ENCODE measurements around the gene ICE1. TPM values are rescaled to one million over a fixed set of nuclear protein-coding genes. Genes with fewer than 3 reads are reported as not detected.

The ICE1 gene
- total and polyA plus RNA-seq, 10 donors, result 4.9 to 42.7 (median 31.3) TPM

DNA sequence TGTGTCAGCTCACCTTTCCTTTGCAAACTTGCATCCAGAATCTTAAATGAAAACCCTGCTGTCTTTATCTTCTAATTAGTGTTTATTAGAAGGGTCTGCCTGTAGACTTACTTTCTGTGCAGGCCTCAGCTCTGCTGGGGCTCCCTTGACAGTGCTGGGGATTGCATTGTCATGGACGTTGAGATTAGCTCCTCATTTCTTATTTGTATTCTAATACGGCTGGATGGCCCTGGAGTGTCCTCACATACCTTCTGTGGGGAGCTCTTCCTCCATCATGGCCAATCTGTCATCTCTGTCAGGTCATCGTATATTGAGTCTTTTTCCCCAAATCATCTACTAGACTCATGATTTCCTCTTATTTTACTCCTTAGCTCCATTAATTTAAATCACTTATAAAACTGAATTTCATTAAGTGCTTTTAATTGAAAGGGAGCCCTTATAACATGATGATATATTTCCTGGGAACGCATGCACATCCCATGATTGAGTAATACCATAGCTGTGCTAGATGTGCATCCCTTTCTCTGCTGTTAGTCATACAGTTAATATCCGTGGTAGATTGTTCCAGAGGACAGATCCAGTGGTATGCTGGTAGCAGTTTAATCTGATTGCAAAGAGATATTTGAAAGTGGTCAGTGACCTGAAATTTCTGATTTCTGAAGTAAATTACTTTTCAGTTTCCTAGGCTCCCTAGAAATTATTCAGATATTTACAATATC, 61.6 kb downstream of the ICE1 start:
- Histone ChIP-seq H3K9me3 (no peaks in the 10 kb centered on the region), H3K4me1 (peaks cover 0 to 11% (median 6%) of the 10 kb centered on the region in 6 donors), H3K27me3 (replicated peaks in 1 of 7) (no peaks in the 10 kb centered on the region), H3K27ac (no peak overlapping the region), H3K36me3 (peaks cover 0 to 62% (median 12%) of the 10 kb centered on the region in 6 donors), H3K4me3 (no peak overlapping the region)
- intact Hi-C loops (cut with DNase I; ENCODE audit: low total_unique reads), result loop anchor here (10.0 kb wide), 1 partner anchor 1081 kb away; no protein-coding TSS in a partner anchor
- WGBS, 5 donors, result 82 to 93% (median 88%) methylated on average over 5 of the region's 5 CpGs
- DNase-seq, result no peak
- TF ChIP-seq POLR2AphosphoS5 (IDR thresholded peaks at IDR 0.05) (no peak), POLR2A (IDR thresholded peaks at IDR 0.05) (no peak)
- TF ChIP-seq, protein P1, sequence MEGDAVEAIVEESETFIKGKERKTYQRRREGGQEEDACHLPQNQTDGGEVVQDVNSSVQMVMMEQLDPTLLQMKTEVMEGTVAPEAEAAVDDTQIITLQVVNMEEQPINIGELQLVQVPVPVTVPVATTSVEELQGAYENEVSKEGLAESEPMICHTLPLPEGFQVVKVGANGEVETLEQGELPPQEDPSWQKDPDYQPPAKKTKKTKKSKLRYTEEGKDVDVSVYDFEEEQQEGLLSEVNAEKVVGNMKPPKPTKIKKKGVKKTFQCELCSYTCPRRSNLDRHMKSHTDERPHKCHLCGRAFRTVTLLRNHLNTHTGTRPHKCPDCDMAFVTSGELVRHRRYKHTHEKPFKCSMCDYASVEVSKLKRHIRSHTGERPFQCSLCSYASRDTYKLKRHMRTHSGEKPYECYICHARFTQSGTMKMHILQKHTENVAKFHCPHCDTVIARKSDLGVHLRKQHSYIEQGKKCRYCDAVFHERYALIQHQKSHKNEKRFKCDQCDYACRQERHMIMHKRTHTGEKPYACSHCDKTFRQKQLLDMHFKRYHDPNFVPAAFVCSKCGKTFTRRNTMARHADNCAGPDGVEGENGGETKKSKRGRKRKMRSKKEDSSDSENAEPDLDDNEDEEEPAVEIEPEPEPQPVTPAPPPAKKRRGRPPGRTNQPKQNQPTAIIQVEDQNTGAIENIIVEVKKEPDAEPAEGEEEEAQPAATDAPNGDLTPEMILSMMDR (IDR thresholded peaks at IDR 0.05 in 8 of 11, conservative IDR thresholded peaks at IDR 0.05 in 3 of 11), result no peak

DNA sequence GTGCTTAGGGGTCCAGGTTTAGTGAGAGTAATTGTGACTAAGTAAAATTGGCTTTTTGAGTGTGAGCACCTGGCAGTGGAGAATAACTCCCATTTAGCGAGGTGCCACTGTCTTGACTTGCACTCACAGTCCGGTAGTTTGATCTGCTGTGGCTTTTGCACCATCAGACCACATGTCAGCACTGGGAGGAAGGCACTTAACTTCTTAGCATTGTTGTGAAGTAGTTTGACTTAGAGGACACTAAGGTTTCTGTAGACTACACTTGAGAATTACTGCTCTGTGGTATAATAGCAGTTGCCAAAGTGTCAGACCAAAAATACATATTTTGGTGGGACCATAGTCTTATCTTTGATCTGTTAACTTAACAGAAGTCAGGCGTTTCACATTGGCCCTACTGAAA, 63.6 kb downstream of the ICE1 start:
- peaks cover 0 to 81% (median 17%) of the 10 kb centered on the region in 6 donors for H3K36me3 ChIP-seq
- no peak for DNase-seq
- H3K4me1 ChIP-seq, result peaks cover 0 to 6% (median under 1%) of the 10 kb centered on the region in 6 donors
- H3K4me3 ChIP-seq, result no peak overlapping the region
- intact Hi-C loops (cut with DNase I; ENCODE audit: low total_unique reads), result loop anchor here (10.0 kb wide), 1 partner anchor 1079 kb away; no protein-coding TSS in a partner anchor
- peak overlapping the region in 1 of 8 donors; percentile 10 for H3K27ac ChIP-seq
- TF ChIP-seq POLR2AphosphoS5 (IDR thresholded peaks at IDR 0.05) (no peak), POLR2A (IDR thresholded peaks at IDR 0.05) (no peak)
- TF ChIP-seq, protein P1 (IDR thresholded peaks at IDR 0.05 in 8 of 11, conservative IDR thresholded peaks at IDR 0.05 in 3 of 11), result no peak
- no peaks in the 10 kb centered on the region for H3K9me3 ChIP-seq
- H3K27me3 ChIP-seq (replicated peaks in 1 of 7), result no peaks in the 10 kb centered on the region
- 81 to 92% (median 83%) methylated on average over 3 of the region's 3 CpGs for WGBS, 5 donors

DNA sequence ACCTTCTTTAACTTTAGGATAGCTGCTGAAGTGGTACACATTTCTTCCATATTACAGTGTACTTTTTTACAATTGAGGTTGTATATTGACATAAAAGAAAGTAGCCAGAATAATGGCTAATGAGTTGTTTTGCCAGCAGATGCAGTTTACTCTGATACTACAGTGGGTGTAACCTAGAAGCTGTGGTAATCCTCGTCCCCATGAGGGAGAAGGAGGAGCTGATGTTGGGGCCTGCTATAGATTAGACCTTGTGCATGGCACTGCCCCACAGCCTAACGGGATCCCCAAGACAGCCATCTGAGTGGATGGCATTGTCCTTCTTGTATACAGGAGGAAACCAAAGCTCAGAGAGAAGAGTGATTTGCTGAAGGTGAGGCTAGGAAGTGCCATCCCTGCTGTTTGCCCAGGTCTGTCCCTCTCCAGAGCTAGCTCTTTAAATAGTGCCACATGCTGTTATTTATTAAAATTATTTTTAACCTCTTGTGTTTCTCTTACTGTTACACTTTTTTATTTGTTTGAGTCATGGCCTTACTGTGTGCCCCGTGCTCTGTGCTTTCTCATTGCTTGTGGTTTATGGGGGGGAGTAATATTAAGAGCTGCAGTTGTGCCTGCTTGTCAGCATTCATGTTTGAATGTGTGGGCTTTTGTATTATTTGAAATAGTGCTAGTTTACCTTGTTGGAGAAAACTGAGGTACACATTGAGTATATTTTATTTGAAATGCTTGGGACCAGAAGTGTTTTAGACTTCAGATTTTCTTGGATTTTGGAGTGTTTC, 65.3 kb downstream of the ICE1 start:
- Histone ChIP-seq H3K9me3 (no peaks in the 10 kb centered on the region), H3K36me3 (peaks cover 0 to 71% (median 17%) of the 10 kb centered on the region in 6 donors), H3K27ac (no peak overlapping the region), H3K4me1 (peaks cover 0 to 9% (median 6%) of the 10 kb centered on the region in 6 donors), H3K27me3 (replicated peaks in 1 of 7) (no peaks in the 10 kb centered on the region), H3K4me3 (no peak overlapping the region)
- 81 to 85% (median 82%) methylated on average over 3 of the region's 3 CpGs for WGBS, 5 donors
- TF ChIP-seq POLR2AphosphoS5 (IDR thresholded peaks at IDR 0.05) (no peak), POLR2A (IDR thresholded peaks at IDR 0.05) (no peak)
- TF ChIP-seq, protein P1 (IDR thresholded peaks at IDR 0.05 in 8 of 11, conservative IDR thresholded peaks at IDR 0.05 in 3 of 11), result no peak
- DNase-seq, result no peak
- intact Hi-C loops (cut with DNase I; ENCODE audit: low total_unique reads), result loop anchor here (10.0 kb wide), 1 partner anchor 1077 kb away; no protein-coding TSS in a partner anchor

All from spleen (tissue), 11 donors.